HG03558 (cell line): ENCODE data around the gene MIA.
"Not testable (repeated sequence)": the region's sequence is repeated elsewhere in the genome, so short reads cannot be mapped to it uniquely, and the experiment has no call there.

ENCODE experiments used
- ATAC-seq: cut with Tn5 transposase; IDR thresholded peaks from one replicate; pipeline ENCODE4 v1.9.1; 2021; ENCODE audit warnings: moderate number of reproducible peaks; ENCODE audit not compliant: unreplicated experiment; ENCODE audit errors: extremely low read depth

MIA gene

DNA sequence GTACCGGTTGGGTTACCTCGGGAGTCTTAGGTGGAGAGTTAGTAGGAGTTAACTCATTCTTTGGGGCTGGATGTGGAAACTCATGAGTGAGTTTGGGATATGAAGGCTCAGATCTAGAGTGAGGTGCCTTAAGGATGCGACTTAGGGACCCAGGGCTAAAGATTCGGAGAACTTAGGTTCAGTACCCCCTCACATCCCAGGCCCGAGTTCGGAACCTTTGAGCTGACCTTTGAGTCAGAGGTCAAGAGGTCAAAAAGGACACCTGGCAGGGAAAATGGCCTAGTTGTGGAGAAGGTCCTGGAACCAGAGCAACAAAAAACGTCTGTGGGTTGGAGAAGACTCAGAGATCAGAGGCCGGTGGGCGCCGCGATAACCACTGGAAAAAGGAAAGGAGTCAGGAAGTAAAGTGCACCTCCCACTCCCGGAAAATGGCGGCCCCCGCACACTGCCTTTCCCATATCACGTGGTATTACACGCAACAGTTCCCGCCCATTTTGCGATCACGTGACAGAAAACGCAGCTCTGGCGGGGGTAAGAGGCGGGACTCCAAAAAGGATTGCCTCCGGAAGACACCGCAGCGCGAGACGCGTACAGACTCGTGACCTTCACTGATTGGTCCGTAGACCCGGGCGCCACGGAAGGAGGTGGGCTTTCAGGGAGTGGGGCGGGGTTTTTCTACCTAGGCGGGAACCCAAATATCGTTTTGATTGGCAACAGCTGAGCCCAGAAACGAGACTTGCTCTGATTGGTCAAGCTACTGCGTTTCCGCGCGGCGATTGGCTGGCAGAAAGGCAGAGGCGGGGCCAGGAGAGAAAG lies 25.1 kb upstream of the MIA start, which contains the start of gene ACTMAP:
Gene ACTMAP (minus strand): TSS at position 420 of the 816 bp plus-strand sequence. CDS start 674 bp downstream, outside the sequence.
- peak; percentile 68 for ATAC-seq

GRCh38 chr19:40750874-40751537 lies 24.3 kb upstream of the MIA start, which contains the start of gene SNRPA:
Gene SNRPA (plus strand): TSS chr19:40751203. CDS start chr19:40751409, 206 bp downstream.
- ATAC-seq: peak; percentile 21

GRCh38 chr19:40752257-40752781 lies 23.0 kb upstream of the MIA start:
- ATAC-seq: no peak

- no peak for ATAC-seq
These were observed 20.6 kb upstream of the MIA start for GRCh38 chr19:40754611-40755247.

DNA sequence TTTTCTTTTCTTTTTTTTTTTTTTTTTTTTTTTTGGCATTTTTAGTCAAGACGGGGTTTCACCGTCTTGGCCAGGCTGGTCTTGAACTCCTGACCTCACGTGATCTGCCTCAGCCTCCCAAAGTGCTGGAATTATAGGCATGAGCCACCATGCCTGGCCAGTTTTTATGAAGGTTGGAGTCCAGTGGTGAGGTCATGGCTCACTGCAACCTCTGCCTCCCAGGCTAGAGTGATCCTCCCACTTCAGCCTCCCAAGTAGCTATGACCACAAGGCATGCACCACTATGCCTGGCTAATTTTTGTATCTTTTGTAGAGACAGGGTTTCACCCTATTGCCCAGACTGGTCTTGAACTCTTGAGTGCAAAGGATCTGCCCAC lies 20.1 kb upstream of the MIA start:
- no peak for ATAC-seq

DNA sequence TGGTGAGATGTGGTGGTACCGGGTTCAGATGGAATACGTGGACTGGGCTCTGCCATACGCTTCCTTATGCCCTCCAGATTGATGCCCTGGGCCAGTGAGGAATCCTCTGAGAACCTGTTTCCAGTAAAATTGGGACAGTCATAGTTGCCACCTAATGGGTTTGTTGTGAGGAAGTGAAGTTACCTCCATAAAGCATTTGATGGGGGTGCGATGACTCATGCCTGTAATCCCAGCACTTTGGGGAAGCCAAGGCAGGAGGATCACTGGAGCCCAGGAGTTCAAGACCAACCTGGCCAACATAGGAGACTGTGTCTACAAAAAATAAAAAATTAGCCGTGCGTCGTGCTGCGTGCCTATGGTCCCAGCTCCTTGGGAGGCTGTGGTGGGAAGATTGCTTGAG lies 19.5 kb upstream of the MIA start:
- no peak for ATAC-seq

DNA sequence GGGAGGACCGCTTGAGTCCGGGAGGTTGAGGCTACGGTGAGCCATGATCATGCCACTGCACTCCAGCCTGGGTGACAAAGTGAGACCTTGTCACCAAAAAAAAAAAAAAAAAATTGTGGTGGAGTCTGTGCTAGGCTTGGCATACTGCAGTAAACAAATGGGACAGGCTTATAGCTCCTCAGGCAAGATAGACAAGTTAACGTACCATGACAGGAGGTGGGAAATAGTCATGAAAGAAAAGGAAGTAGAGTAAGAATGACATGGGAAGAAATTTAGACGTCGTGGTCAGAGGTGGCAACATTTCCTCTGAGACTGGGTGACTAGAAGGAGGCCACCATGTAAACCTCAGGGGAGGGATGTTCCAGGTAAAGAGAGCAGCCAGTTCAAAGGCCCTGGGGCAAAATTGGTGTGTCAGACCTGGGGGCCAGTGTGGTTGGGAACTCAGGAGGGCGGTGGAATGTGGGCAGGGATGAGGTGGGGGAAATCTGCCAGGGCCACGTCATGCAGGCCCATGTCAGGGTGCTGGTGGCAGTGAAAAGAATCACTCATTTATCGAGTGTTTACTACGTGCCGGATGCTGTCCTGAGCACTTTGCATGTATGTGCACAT lies 18.7 kb upstream of the MIA start:
- ATAC-seq: no peak

DNA sequence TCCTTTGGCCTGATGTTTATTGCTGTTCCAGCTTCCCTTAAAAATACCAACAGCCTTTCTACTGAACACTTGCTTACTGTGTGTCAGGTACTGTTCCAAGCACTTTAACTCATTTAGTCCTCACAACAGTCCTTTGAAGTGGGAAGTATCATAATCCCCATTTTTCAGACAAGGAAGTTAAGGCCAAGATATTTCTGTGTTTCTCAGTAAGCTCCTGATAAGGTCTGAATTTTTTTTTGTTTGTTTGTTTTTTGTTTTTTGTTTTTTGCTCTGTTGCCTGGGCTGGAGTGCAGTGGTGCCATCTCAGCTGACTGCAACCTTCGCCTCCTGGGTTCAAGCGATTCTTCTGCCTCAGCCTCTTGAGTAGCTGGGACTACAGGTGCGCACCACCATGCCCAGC lies 16.8 kb upstream of the MIA start:
- no peak for ATAC-seq

DNA sequence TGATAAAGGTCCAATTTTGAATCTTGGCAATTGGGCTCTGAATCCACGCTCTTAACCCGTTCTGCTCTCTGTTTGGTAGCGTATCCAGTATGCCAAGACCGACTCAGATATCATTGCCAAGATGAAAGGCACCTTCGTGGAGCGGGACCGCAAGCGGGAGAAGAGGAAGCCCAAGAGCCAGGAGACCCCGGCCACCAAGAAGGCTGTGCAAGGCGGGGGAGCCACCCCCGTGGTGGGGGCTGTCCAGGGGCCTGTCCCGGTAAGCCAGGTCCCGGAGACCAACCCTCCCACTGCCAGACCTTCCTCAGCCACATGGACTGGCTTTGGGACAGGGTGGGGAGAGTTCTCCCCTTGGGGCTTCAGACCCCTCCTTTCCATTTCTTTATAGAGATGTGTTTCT lies 16.0 kb upstream of the MIA start:
- ATAC-seq: no peak

DNA sequence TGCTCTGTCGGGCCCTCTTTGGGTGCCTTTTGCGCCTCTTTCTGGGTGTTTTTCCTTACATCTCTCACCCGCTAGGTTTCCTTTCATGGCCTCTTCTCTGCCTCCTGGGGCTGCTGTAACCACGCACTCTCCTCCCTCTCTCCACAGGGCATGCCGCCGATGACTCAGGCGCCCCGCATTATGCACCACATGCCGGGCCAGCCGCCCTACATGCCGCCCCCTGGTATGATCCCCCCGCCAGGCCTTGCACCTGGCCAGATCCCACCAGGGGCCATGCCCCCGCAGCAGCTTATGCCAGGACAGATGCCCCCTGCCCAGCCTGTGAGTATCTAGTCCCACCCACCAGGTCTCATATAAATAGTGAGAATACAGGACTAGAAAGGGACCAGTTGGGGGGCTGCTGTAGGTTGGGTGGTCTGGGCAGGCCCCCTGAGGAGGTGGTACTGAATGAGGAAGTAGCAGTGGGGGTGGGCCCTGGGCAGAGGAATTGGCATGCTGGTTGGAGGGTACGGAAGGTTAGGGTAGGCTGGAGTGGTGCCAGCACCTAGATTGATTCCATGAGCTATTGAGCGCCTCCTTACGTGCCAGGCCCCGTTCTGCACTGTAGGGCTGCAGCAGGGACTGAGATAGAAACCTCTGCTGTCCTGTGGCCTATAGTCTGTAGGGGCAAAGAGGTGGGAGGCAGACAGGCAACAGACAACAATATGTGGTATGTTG lies 12.4 kb upstream of the MIA start:
- ATAC-seq: no peak

DNA sequence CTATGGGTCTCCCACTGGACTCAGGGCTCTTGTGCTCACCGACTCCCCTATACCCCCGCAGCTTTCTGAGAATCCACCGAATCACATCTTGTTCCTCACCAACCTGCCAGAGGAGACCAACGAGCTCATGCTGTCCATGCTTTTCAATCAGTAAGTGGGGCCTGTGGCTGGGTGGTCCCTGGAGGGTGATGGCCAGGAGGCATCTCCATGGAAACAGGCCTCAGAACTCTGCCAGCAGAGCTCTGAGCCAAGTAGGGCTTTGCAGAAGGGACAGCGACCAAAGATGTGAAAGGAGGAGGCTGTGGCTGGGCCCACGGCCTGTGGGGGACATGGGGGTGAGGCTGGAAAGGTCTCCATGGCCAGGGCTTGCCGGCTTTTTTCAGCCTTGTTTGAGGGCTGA lies 11.8 kb upstream of the MIA start:
- ATAC-seq: no peak

- ATAC-seq: no peak
These were observed 11.4 kb upstream of the MIA start for GRCh38 chr19:40763963-40764362.

DNA sequence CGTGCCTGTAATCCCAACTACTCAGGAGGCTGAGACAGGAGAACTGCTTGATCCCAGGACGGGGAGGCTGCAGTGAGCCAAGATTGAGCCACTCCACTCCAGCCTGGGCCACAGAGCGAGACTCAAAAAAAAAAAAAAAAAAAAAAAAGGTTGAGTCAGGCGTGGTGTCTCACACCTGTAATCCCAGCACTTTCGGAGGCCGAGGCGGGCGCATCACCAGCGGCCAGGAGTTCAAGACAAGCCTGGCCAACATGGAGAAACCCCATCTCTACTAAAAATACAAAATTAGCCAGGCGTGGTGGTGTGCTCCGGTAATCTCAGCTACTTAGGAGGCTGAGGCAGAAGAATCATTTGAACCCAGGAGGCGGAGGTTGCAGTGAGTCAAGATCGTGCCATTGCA lies 8.9 kb upstream of the MIA start:
- not testable (repeated sequence) for ATAC-seq

- no peak for ATAC-seq
These were observed 6.5 kb upstream of the MIA start for GRCh38 chr19:40768869-40769268.

DNA sequence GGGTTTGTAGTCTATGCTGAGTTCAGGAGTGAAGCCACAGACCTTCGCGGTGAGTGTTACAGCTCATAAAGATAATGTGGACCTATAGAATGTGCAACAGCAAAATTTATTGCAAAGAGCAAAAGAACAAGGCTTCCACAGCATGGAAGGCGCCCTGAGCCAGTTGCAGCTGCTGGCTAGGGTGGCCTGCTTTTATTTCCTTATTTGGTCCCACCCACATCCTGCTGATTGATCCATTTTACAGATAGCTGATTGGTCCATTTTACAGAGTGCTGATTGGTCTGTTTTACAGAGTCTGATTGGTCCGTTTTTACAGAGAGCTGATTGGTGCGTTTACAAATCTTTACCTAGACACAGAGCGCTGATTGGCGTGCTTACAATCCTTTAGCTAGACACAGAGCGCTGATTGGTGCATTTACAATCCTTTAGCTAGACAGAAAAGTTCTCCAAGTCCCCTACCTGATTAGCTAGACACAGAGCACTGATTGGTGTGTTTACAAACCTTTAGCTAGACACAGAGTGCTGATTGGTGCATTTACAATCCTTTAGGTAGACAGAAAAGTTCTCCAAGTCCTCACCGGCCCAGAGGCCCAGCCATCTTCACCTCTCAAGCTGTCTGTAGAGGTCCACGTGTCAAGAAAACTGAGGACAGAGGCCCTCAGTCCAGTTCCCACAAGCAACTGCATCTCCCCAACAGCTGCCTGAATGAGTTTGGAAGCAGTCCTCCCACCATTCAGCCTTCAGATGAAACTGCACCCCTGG lies 4.0 kb upstream of the MIA start:
- not testable (repeated sequence) for ATAC-seq

- ATAC-seq: no peak
These were observed 306 bp downstream of the MIA start for GRCh38 chr19:40775632-40776022.

GRCh38 chr19:40776364-40776763 lies 1.0 kb downstream of the MIA start:
- ATAC-seq: no peak

DNA sequence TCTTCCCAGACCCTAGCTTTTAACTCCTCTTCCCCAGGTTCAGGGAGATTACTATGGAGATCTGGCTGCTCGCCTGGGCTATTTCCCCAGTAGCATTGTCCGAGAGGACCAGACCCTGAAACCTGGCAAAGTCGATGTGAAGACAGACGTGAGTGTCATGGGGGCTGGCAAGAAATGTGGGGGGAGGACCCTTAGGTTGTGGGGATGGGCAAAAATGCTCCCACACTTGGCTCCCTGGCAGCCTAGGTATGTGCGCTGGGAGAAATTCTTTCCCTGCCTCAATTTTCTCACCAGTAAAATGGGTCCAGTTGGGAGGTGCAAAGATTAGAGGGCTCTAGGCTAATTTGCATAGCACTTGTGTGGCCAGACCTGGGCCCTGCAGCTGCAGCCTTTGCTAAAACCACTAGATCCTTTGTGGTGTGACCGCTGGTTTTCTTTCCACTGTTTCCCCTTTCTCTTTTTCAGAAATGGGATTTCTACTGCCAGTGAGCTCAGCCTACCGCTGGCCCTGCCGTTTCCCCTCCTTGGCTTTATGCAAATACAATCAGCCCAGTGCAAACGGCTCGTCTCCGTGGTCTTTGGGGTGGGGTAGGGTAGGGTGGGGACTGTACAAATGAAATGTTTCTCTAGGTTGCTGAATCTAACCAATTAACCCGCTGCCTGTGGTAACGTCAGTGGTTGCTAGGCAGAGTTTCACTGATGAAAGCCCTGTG lies 1.8 kb downstream of the MIA start:
- peak; percentile 38 for ATAC-seq

DNA sequence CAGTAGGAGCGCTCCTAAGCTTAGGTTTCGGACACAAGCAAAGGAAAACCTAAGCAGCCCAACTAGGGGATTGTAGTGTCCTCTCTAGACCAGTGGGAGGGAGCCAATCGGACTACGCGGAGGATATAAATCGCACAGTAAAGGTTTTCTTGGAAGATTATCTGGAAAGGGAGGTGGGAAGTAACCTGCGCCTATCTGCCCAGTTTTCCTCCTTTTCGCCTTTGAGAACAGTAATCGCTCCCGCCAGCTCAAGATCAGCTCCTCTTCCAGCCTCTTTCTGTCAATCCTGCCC lies 2.3 kb downstream of the MIA start:
- no peak for ATAC-seq
